Stimulated activated CD4-positive, alpha-beta T cell treated with anti-CD3 and anti-CD28 coated beads, Interleukin-2, amount 100 ng/mL, for 4 hours (primary cell): ENCODE results near the gene DRD3.

Source experiments
- DNase-seq: peaks from one replicate; pipeline ENCODE4 v3.0.0-alpha.2; 2020; ENCODE audit warnings: low read depth

The DRD3 gene

DNA sequence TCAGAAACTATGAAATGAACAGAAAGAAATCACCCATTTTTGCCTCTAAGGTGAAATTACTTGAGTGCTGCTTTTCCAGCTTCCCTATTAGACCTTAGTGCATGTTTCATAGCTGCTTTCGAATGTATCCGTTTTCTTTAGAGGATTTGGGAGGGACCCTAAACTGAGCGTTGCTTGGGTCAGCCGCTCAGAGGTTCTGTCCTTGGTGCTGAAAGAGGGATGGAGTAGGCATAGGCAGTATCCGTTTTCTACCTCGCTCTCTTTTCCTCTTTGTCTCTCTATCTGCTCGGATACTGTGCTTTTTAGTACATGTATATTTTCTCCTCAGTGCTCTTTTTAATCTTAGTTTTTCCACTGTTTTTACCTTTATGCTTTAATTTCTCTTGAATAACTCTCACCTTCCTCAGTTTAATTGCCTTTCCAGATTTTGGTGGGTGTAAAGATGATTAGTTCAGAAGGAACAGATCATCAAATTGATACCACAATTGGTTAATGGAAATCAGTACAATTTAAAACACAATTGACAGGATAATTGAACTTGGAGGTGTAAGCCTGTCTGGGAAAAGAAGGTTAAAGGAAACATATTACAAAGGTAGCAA, at the start of gene DRD3:
Gene DRD3 (minus strand): TSS at position 283 of the 599 bp plus-strand sequence. CDS start 7,060 bp downstream, outside the sequence.
- no peak for DNase-seq

GRCh38 chr3:114227076-114227475, 48.2 kb upstream of the DRD3 start:
- no peak for DNase-seq

DNA sequence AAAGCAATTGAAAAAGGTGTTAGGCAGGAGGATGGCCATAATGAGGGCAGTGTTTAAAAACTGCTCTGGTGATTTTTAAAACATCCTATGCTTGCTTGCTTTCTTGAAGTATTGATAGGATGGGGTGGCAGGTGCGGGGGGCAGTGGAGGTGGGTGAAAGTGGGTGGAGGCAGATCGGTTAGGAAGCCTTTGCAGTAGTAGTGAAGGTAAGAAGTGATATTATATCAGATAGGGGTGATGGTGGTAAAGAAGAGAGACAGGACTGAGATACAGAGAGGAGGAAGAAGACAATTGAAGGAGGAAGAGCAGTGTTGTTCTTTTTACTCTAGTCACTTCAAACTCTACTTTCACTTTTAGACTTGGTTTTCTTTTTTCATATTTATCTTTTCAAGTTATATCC, 47.5 kb upstream of the DRD3 start:
- DNase-seq, result no peak

DNA sequence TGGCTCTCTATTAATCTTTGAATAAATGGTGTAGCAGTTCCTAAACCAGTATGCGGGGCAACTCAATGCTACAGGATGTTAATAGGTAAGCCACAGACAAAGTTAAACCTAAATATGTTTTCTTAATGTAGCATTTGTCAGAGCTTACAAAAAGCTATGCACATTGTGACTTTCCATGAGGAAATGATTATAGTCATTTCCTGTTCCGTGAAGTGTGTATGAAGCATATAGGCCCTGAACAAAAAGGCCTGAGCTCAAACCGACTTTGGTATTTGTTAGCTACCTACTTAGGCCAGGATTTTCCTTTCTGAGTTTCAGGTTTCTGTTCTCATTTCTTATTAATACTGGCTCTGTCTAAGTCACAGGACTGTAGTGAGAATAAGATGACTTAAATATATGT, 44.3 kb upstream of the DRD3 start:
- DNase-seq, result peak; percentile 8

DNA sequence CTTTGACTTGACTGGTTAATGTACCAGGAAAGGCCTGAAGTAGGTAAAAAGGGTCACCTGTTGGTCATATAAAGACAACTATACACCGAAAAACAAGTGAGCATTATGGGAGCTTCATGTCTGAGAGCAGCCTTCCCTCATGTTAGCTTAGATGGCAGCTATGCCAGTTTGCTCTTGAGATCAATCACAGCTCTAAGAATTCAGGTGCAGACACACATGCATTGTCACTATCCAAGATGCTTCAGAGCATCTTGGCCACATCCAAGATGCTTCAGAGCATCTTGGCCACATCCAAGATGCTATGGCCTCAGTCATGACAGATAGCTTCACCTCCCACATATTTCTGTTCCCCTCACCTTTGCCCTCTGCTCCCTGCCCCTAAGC, 43.0 kb upstream of the DRD3 start:
- DNase-seq, result no peak

- peak; percentile 24 for DNase-seq
Observed at GRCh38 chr3:114221165-114221880, 42.5 kb upstream of the DRD3 start.

- no peak for DNase-seq
Observed at GRCh38 chr3:114219741-114220140, 40.9 kb upstream of the DRD3 start.

DNA sequence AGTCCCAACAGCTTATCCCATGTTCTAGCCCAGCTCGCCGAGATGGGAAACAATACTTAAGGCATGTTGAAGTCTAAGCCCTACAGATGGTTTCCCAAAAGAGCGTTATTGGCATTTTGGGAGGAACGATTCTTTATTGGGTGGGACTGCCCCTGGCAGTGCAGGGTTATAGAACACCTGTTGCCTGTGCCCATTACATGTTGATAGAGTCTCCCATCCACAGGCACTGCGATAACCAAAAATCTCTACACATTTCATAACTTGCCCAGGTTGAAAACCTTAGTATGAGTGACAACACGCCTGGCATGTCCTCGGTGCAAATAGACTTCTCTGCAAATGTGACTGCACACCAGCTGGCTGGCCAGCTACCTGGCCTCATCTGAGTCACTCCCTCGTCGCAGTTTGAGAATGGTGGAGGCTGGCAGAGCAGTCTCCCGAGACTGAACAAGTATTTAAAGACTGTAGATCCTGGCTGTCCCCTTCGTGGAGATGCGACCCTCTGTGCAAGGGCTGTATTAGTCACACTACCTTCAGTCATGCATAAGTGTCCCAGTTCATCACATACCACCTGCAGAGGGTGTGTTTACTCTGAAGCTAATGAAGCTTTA, 39.8 kb upstream of the DRD3 start:
- DNase-seq, result no peak

DNA sequence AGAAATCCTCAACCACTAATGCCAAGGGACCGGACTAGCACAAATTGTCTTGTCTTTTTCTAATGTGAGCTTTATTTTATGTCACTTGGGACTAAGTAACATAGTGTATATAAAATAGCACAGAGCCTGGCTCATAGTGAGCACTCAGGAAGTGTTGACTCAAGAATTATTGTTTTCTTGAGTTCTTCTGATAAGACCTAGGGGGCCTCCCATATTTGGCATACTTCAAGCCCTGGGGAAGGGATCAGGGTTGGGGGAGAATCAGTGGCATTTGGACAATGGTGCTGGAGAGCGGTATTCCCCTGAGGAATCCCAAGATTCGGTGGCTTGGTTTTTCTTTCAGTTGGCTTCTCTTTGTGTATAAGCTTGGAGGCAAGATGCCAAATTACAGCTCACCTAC, 39.2 kb upstream of the DRD3 start:
- DNase-seq, result no peak

GRCh38 chr3:114217266-114217665, 38.4 kb upstream of the DRD3 start:
- DNase-seq, result no peak

GRCh38 chr3:114216186-114216970, 37.5 kb upstream of the DRD3 start:
- DNase-seq, result no peak

GRCh38 chr3:114214542-114215341, 35.9 kb upstream of the DRD3 start:
- peak; percentile 28 for DNase-seq

DNA sequence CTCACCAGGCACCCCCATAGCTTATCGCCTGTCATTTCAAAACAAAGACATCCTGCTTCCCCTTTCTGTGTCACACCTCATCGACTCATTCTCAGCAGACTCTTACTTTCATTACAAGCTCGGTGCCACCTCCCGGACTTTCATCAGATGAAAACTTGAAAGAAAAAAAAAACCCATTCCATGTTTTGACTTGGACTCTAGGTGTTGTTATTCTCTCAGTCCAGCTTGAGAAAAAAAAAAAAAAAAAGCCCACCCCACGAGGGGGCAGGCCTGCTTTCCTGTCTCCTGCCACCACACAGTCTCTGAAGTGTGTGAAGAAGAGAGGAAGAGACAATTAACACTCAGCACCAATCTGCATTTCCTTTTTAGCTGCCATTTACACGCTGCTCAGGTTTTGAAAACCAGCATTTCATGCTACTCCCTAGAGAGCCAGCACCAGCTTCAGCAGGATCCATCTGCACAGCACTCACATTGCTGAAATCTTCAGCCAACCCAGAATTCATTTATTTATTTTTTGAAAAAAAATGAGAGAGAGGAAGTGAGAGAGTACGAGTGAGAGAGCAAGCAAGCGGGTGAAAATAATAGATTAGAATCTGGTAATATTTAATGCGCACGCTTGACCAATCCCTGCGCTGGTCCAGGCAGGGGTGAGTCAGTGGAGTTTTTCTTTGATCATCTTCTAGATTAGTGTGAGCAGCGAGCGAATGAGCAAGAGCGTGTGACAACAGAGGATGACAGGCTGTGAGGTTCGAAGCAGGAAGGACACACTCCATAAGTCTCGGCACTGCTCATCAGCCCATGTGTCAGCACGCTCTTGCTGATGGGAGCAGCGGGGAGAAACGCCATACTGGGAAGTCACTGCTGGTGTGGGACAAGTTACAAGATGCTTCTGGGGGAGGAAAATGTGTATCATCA, 35.0 kb upstream of the DRD3 start:
- DNase-seq, result peak; percentile 67

DNA sequence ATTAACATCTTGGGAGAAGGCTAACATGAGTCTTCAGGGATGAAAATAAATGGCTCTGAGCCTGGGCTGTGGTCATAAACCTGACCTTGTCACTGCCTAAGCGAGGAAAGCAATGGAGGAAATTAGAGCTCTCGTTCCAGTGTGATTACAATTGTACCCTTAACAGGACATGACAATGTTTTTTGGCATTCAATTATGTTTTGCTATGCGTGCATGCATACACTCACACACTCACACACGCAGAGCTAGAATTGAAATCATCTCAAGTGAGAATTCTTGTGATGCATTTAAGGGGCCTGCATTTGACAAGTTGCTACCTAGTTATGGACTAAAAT, 34.4 kb upstream of the DRD3 start:
- DNase-seq, result no peak

- DNase-seq, result no peak
Observed at GRCh38 chr3:114212646-114213045, 33.8 kb upstream of the DRD3 start.

GRCh38 chr3:114207768-114208167, 28.9 kb upstream of the DRD3 start:
- no peak for DNase-seq

GRCh38 chr3:114206342-114206741, 27.5 kb upstream of the DRD3 start:
- no peak for DNase-seq

DNA sequence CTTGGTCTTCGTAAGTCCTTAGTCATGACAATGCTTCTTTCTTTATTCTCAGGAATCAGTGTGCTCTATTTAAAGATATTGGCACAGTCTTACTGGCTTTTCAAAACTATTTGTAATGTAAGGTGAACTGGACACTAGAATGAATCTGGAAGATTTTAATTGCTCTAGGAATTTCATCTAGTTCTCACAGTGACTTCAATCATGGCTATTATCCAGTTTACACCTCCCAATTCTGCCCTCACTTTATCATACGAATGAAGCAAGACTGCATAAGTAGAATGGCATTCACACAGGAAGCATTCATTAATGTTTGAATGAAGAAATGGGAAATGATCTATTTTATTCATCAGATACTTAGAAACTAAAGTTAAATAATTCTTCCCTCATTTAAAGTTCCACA, 26.7 kb upstream of the DRD3 start:
- DNase-seq, result no peak

DNA sequence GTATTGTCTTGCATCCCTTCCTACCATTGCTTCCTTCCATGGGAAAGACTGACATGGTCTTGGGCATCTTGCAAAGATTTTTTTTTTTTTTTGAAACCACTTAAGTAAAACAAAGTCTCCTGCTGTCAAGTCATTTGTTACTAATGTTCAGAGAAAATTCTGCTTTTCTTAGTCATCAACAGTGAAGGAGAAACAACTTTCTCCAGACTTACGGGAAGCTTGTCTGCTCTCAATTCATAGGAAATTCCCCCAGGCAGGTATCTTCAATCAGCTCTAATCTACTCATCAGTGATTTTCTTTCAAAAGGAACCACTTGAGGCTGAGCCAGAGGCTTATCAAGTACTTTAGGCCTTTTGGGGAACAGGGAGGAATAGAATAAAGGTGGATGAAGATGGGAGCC, 15.9 kb upstream of the DRD3 start:
- DNase-seq, result no peak

DNA sequence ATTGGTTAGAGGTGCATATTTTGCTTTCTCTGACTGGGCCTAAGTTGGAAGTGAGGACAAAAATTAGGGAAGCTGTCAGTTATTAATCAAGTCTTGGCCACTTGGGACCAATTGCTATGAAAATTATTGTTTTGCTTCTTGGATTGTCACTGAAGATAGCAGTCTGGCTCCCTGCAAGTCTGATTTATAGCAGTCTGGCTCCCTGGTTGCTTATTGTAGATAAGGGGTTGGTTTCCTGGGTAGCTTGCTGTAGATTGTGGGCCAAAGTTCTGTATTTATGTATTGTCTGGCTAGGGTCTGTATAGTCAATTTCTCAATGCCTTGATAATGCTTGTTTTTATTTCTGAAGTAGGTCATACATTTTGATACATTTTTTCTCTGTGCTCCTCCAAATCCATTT, 13.3 kb upstream of the DRD3 start:
- no peak for DNase-seq

GRCh38 chr3:114186501-114186900, 7.6 kb upstream of the DRD3 start:
- no peak for DNase-seq
